ENCODE data around the gene HYAL2. TPM values are rescaled to one million over a fixed set of nuclear protein-coding genes. Genes with fewer than 3 reads are reported as not detected.

Gene HYAL2
- total RNA-seq, 2 experiments from 2014 or later: 7.4 TPM

DNA sequence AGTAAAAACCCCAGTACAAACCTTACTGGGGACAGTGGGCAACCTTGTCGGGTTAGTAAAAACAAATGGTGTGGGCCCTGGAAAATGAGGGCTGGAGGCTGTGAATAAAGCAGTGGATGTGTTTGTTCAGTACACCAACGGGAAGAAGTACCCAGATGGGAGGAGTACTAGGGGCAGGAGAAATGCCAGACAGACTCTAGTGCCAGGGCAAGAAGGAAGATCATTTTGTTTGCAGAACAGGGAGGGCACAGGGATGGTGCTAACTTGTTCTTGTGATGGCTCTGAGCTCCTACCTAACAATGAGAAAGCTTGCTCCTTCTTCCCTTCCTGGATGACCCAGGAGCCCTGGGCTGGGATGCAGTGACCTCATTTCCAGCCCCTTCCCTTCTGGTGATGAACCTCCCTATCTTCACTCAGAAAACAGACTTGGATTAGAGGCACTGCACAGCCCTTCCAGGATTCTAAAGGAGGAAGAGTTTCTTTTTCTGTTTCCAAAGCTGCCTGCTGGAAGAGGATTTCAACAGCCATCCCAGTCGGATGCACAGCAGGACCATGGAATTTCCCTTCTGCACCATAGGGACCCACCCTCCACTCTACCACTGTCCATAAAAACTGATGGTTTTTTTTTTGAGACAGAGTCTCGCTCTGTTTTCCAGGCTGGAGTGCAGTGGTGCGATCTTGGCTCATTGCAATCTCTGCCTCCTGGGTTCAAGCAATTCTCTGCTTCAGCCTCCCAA is 12.0 kb upstream of the HYAL2 start:
- CTCF ChIA-PET: interaction anchor here (1.2 to 9.2 kb wide), 5 partner anchors 12 to 88 kb away, joined by 3 to 91 read pairs (median 8); partner anchors contain the start of genes CYB561D2, HYAL2 and NPRL2
- Mint-ChIP-seq H3K27ac (peak overlapping the region; percentile 85), H3K4me1 (peaks cover 44% of the 10 kb centered on the region), H3K9me3 (ENCODE audit: low read depth) (no peaks in the 10 kb centered on the region), H3K36me3 (peaks cover 80% of the 10 kb centered on the region), H3K27me3 (no peaks in the 10 kb centered on the region), H3K4me3 (peak overlapping the region; percentile 44)
- no peak for ATAC-seq
- DNase-seq: no peak

- Mint-ChIP-seq H3K27ac (peak overlapping the region; percentile 85), H3K4me1 (peaks cover 44% of the 10 kb centered on the region), H3K27me3 (no peaks in the 10 kb centered on the region), H3K36me3 (peaks cover 75% of the 10 kb centered on the region), H3K4me3 (peak overlapping the region; percentile 44), H3K9me3 (ENCODE audit: low read depth) (no peaks in the 10 kb centered on the region)
- ATAC-seq (no peak), DNase-seq (no peak)
- CTCF ChIA-PET: interaction anchor here (1.2 to 9.2 kb wide), 4 partner anchors 11 to 17 kb away, joined by 3 to 91 read pairs (median 7); partner anchors contain the start of genes CYB561D2, HYAL2 and NPRL2
Observed at GRCh38 chr3:50333744-50334328, 11.3 kb upstream of the HYAL2 start.

- Mint-ChIP-seq H3K27ac (no peak overlapping the region), H3K36me3 (peaks cover 57% of the 10 kb centered on the region)
- CTCF ChIA-PET: interaction anchor here (0.9 to 9.2 kb wide), 4 partner anchors 9 to 71 kb away, joined by 3 to 91 read pairs (median 3); partner anchors contain the start of genes CYB561D2, HYAL2 and NPRL2
Observed at GRCh38 chr3:50331364-50331907, 8.9 kb upstream of the HYAL2 start.

DNA sequence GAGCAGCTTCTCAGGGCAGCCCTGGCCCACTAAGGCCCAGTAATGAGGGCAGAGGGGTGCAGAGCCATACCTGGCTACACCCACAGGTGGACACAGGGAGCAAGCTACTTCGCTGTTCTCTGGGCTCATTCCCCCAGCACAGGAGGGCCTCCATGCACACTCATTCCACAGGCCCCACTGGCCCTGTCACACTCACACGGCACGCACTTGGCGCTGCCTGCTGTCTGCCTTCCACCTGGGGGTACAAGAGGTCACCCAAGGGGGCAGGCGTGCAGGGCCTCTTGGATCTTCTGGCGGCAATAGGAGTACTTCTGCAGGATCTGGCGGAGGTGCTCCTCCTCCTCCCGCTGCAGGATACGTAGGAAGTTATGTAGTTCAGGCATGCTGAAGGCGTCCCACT is 7.8 kb upstream of the HYAL2 start:
- CTCF ChIA-PET: interaction anchor here (18.0 kb wide), 1 partner anchor 31 kb away, joined by 266 read pairs; the partner anchor contains the start of genes HYAL1, HYAL3, IFRD2 and NAA80
- DNase-seq: no peak
- no peaks in the 10 kb centered on the region for H3K9me3 Mint-ChIP-seq (ENCODE audit: low read depth)
- no peak overlapping the region for H3K4me3 Mint-ChIP-seq
- H3K27me3 Mint-ChIP-seq: no peaks in the 10 kb centered on the region
- peak overlapping the region; percentile 28 for H3K27ac Mint-ChIP-seq
- peaks cover 51% of the 10 kb centered on the region for H3K4me1 Mint-ChIP-seq
- H3K36me3 Mint-ChIP-seq: peaks cover 46% of the 10 kb centered on the region
- no peak for ATAC-seq

More at GRCh38 chr3:50331364-50331907, 8.9 kb upstream of the HYAL2 start:
- ATAC-seq (no peak), DNase-seq (no peak)
- Mint-ChIP-seq H3K4me3 (no peak overlapping the region), H3K27me3 (no peaks in the 10 kb centered on the region), H3K4me1 (peaks cover 57% of the 10 kb centered on the region), H3K9me3 (ENCODE audit: low read depth) (no peaks in the 10 kb centered on the region)

DNA sequence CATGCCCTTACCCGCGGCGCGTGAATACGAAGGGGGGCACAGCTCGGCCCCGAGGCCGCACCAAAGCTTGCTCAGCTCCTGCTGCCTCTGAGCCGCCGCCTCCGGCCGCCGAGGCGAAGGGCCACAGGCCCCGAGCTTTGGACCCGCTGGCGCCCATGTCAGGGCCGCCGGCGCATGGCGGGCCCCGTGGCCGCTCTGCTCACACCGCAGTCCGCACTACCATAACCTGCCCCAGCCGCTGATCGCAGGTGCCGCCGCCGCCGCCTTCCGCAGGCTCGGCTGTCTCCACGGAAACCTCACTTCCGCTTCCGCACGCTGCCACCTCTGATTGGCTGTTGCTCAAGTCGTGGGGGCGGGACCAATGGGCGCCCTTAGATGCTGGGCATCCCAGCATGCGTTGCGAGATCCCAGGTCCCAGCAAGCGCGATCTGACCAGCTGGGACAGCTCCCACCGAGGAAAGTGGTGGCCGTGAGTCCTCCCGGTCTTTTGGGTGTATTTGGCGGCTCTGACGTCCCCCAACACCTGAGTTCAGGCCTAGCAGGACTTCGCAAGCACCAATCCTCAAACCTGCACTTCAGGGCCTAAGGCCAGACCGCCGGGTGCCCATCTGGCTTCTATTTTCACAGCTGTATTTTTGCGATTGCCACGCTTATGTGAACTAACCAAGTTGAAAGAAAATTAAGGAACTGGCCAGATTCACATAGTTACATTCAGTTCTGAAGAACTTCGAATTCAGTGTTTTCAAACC is 5.6 kb upstream of the HYAL2 start, which contains the start of gene TUSC2:
TUSC2 (minus strand) TSS at position 281 of the 749 bp plus-strand sequence; CDS start at position 157, 124 bp downstream.
- H3K36me3 Mint-ChIP-seq: peaks cover 28% of the 10 kb centered on the region
- CTCF ChIA-PET: interaction anchor here (0.9 to 18.0 kb wide), 12 partner anchors 10 to 134 kb away, joined by 3 to 266 read pairs (median 4); partner anchors contain the start of genes HYAL1, HYAL3, IFRD2 and LSMEM2
- H3K4me3 Mint-ChIP-seq: peak within 1 kb of the TSS; percentile 78

DNA sequence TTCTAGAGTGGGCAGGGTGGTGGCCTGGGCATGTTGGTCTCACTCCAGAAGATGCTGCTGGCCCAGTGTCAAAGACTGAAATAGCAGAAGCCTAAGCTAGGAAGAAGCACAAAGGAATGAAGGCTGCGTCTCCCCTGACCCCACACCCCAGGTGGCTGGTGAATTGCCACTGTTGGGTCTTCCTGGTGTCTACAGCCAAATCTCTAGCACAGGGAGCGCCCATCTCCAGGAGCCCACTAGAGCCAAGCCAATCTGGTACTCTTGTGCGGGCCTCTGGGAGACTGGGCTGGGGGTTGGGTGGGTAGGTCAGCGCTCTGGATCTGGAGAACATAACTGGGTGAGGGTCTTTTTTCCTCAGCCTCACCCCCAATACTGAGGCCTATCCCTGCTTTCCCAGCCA is 4.6 kb upstream of the HYAL2 start:
- DNase-seq (peak; percentile 39), ATAC-seq (no peak)
- no peaks in the 10 kb centered on the region for H3K9me3 Mint-ChIP-seq (ENCODE audit: low read depth)
- peaks cover 23% of the 10 kb centered on the region for H3K36me3 Mint-ChIP-seq
- H3K27ac Mint-ChIP-seq: peak overlapping the region; percentile 67
- H3K27me3 Mint-ChIP-seq: no peaks in the 10 kb centered on the region
- peak overlapping the region; percentile 78 for H3K4me3 Mint-ChIP-seq
- CTCF ChIA-PET: interaction anchor here (0.7 to 18.0 kb wide), 9 partner anchors 10 to 133 kb away, joined by 3 to 266 read pairs (median 5); partner anchors contain the start of genes HYAL1, HYAL3, IFRD2 and LSMEM2
- peaks cover 30% of the 10 kb centered on the region for H3K4me1 Mint-ChIP-seq

More for the DNA sequence above, 5.6 kb upstream of the HYAL2 start, which contains the start of gene TUSC2:
- DNase-seq (peak; percentile 98), ATAC-seq (peak; percentile 92)
- peaks cover 33% of the 10 kb centered on the region for H3K4me1 Mint-ChIP-seq
- no peaks in the 10 kb centered on the region for H3K27me3 Mint-ChIP-seq
- peak within 1 kb of the TSS; percentile 81 for H3K27ac Mint-ChIP-seq
- no peaks in the 10 kb centered on the region for H3K9me3 Mint-ChIP-seq (ENCODE audit: low read depth)

DNA sequence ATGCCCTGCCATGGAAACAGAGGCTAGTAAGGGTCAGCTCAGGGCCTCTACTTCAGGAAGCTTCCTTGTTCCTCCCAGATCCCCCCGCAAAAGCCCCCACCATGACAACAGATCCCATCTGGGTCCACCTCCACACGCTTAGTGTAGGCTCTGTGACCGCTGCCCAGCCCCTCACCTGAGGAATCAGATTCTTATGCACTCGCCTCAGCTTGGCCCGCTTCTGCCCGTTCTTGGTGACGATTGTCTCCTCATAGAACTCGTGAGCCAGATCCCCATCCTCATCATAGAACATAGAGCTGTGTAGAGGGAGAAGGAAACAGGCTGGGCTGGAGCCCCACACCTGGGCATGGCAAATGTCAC is 3.6 kb upstream of the HYAL2 start:
- peaks cover 29% of the 10 kb centered on the region for H3K4me1 Mint-ChIP-seq
- H3K36me3 Mint-ChIP-seq: peaks cover 14% of the 10 kb centered on the region
- peak; percentile 39 for DNase-seq
- CTCF ChIA-PET: interaction anchor here (7.8 to 18.0 kb wide), 2 partner anchors 9 to 27 kb away, joined by 91 to 266 read pairs; partner anchors contain the start of genes HYAL1, HYAL3, IFRD2 and NAA80
- ATAC-seq: no peak
- H3K27me3 Mint-ChIP-seq: no peaks in the 10 kb centered on the region
- H3K9me3 Mint-ChIP-seq (ENCODE audit: low read depth): no peaks in the 10 kb centered on the region
- no peak overlapping the region for H3K27ac Mint-ChIP-seq
- H3K4me3 Mint-ChIP-seq: no peak overlapping the region

- ATAC-seq (no peak), DNase-seq (peak; percentile 39)
- Mint-ChIP-seq H3K4me1 (peaks cover 26% of the 10 kb centered on the region), H3K4me3 (no peak overlapping the region), H3K27ac (no peak overlapping the region), H3K36me3 (peaks cover 9% of the 10 kb centered on the region), H3K9me3 (ENCODE audit: low read depth) (no peaks in the 10 kb centered on the region), H3K27me3 (no peaks in the 10 kb centered on the region)
- CTCF ChIA-PET: interaction anchor here (1.6 to 18.0 kb wide), 5 partner anchors 10 to 131 kb away, joined by 5 to 266 read pairs (median 10); partner anchors contain the start of genes GNAI2, HYAL1, HYAL3 and IFRD2
Observed at GRCh38 chr3:50325497-50326181, 3.1 kb upstream of the HYAL2 start.

DNA sequence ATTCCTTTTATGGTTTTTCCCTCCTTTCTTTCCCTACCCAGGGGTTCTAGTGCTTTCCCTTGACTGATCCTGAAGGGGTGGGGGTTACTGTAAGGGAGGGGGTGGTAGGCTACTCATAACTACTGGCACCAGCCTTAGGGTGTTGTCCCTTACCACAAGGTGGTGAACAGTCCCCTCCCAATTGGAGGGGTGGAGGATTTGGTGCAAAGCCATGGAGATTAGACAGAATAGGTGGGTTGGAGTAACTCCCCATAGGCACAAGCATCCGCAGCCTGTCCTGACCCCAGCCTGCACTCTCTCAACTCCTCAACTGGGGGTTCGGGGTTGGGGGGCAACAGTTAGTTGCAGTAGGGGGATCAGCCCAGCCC is 2.6 kb upstream of the HYAL2 start:
- H3K4me1 Mint-ChIP-seq: peaks cover 30% of the 10 kb centered on the region
- no peaks in the 10 kb centered on the region for H3K27me3 Mint-ChIP-seq
- H3K36me3 Mint-ChIP-seq: peaks cover 5% of the 10 kb centered on the region
- DNase-seq: no peak
- no peak for ATAC-seq
- H3K9me3 Mint-ChIP-seq (ENCODE audit: low read depth): no peaks in the 10 kb centered on the region
- CTCF ChIA-PET: interaction anchor here (0.9 to 18.0 kb wide), 12 partner anchors 10 to 131 kb away, joined by 3 to 266 read pairs (median 7); partner anchors contain the start of genes GNAI2, HYAL1, HYAL3 and IFRD2
- no peak overlapping the region for H3K27ac Mint-ChIP-seq
- no peak overlapping the region for H3K4me3 Mint-ChIP-seq

GRCh38 chr3:50324351-50325112 is 2.0 kb upstream of the HYAL2 start:
- Mint-ChIP-seq H3K27me3 (no peaks in the 10 kb centered on the region), H3K9me3 (ENCODE audit: low read depth) (no peaks in the 10 kb centered on the region), H3K4me1 (peaks cover 34% of the 10 kb centered on the region), H3K36me3 (no peaks in the 10 kb centered on the region), H3K4me3 (no peak overlapping the region), H3K27ac (no peak overlapping the region)
- peak; percentile 21 for ATAC-seq
- CTCF ChIA-PET: interaction anchor here (0.7 to 18.0 kb wide), 24 partner anchors 10 to 132 kb away, joined by 3 to 266 read pairs (median 4); partner anchors contain the start of genes CYB561D2, GNAI2, HYAL1 and HYAL3
- peak; percentile 78 for DNase-seq

DNA sequence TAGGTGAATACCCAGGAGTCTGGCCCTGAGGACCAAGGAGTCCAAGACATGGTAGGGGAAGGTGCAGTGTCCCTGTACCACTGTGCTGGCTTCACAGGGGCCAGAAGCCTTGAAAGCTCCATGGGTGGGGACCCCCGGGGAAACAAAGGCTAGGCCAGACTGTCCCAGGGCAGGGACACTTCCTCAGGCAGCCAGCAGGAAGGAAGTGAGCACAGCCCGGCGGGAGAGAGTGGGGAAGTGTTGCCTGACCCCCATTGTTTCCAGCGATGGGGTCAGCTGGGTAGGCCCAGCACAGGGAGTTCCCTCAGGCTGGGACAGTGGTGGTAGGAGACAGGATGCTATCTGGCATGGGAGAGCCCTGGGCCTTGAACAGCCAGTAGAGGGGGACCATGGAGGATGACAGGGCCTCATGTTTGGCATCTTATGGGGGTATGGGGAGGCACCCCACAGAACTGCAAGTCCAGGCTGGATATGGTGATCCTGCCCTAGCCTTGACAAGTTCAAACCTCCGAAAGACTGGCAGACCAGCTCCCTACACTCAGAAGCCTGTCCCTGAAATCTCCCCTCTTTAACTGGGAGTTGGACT is 1.2 kb upstream of the HYAL2 start:
- H3K9me3 Mint-ChIP-seq (ENCODE audit: low read depth): no peaks in the 10 kb centered on the region
- DNase-seq: peak; percentile 39
- no peaks in the 10 kb centered on the region for H3K36me3 Mint-ChIP-seq
- no peak overlapping the region for H3K4me3 Mint-ChIP-seq
- no peaks in the 10 kb centered on the region for H3K27me3 Mint-ChIP-seq
- H3K27ac Mint-ChIP-seq: peak overlapping the region; percentile 35
- no peak for ATAC-seq
- peaks cover 39% of the 10 kb centered on the region for H3K4me1 Mint-ChIP-seq
- CTCF ChIA-PET: interaction anchor here (0.6 to 18.0 kb wide), 23 partner anchors 9 to 218 kb away, joined by 3 to 266 read pairs (median 5); partner anchors contain the start of genes CYB561D2, GNAI2, HYAL1 and HYAL3
